Activated CD4-positive, alpha-beta T cell treated with anti-CD3 and anti-CD28 coated beads, Interleukin-2, Interleukin-4, amounts not matched to agents 100 ng/mL and 50 ng/mL, durations not matched to agents 16 hours and 8 hours (primary cell): ENCODE measurements around the gene CCDC40.
"Not testable (repeated sequence)": the region's sequence is repeated elsewhere in the genome, so short reads cannot be mapped to it uniquely, and the experiment has no call there.

Experiments
- DNase-seq: peaks from one replicate; pipeline ENCODE4 v3.0.0-alpha.2; 2020; ENCODE audit warnings: low spot score

Gene CCDC40, protein sequence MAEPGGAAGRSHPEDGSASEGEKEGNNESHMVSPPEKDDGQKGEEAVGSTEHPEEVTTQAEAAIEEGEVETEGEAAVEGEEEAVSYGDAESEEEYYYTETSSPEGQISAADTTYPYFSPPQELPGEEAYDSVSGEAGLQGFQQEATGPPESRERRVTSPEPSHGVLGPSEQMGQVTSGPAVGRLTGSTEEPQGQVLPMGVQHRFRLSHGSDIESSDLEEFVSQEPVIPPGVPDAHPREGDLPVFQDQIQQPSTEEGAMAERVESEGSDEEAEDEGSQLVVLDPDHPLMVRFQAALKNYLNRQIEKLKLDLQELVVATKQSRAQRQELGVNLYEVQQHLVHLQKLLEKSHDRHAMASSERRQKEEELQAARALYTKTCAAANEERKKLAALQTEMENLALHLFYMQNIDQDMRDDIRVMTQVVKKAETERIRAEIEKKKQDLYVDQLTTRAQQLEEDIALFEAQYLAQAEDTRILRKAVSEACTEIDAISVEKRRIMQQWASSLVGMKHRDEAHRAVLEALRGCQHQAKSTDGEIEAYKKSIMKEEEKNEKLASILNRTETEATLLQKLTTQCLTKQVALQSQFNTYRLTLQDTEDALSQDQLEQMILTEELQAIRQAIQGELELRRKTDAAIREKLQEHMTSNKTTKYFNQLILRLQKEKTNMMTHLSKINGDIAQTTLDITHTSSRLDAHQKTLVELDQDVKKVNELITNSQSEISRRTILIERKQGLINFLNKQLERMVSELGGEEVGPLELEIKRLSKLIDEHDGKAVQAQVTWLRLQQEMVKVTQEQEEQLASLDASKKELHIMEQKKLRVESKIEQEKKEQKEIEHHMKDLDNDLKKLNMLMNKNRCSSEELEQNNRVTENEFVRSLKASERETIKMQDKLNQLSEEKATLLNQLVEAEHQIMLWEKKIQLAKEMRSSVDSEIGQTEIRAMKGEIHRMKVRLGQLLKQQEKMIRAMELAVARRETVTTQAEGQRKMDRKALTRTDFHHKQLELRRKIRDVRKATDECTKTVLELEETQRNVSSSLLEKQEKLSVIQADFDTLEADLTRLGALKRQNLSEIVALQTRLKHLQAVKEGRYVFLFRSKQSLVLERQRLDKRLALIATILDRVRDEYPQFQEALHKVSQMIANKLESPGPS

DNA sequence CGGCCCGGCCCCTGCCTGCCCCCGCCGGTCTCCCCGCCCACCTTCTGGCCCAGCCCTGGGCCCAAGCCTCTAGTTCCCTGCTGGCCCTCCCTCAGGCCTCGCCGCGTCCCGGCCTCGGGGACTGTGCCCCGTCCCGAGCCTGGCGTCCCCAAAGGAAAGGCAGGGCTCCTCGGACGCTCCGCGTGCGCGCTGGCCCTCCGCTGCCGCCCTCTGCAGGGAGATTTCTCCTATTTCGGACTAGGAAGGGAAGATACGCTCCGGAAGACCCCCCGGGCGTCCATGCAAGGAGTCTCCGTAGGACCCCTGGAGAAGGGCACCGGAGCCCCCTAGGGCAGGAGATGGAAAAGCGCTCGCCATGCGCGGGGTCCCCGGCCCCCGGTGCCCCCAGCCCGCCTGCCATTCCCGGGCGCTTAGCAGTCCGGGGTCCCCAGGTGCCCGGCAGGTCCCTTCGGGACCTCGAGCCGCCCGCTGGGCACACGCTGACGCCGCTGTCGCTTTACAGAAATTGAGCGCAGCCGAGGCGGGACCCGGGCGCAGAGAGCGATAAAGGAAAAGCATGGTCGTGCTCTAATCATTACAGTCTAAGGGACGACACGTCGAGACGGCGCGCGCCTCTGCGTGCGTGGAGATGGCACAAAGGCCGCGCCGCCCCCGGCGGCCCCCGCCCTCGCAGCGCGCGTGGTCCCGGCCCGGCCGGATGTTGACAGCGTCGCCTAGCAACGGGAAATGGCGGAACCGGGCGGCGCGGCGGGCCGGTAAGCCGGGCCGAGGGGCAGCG, at the start of gene CCDC40:
TSS of gene CCDC40 (plus strand) at position 706 of the 778 bp plus-strand sequence. CDS start at position 727, 21 bp downstream.
- DNase-seq: peak; percentile 64

DNA sequence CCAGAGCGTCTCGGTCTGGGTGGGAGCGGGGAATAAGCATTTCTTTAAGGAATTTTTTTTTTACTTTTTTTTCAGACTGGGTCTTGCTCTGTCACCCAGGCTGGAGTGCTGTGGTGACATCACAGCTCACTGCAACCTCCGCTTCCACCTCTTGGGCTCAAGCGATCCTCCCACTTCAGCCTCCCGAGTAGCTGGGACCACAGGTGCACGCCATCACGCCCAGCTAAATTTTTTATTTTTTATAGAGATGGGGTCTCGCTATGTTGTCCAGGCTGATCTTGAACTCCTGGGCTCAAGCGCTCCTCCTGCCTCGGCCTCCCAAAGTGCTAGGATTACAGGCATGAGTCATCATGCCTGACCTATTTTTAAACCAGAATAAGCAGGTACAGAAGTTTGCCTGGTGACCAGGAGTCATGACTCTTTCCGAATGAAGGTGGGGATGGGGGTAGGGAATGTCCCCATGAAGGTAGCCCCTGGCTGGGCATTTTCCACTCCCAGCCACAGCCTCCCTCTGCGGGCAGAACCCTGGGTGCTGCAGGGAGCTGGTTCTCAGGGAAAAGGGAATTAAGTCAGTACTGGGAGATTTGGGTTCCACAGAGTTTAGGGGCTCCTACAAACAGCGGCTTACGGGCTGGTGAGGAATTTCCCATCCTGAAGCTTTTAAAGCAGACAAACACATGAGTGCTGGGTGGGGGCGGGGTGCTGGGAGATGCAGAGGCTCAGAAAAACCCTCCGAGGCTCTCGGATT, 49.1 kb upstream of the CCDC40 start:
- DNase-seq: no peak

DNA sequence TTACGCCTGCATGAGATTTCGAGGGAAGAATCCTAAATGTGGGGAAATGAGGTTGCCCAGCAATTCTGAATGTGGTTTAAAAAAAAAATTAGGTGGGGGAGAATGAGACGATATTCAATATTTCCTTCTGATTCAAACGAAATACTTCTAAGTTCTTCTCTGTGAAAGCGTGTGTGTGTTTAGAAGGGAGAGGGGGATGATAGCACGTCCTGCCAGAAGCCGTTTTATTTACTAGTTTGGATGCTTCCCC, 48.6 kb upstream of the CCDC40 start:
- DNase-seq: no peak

- DNase-seq: no peak
Observed at GRCh38 chr17:79988185-79988971, 48.1 kb upstream of the CCDC40 start.

- DNase-seq: no peak
Observed at GRCh38 chr17:79989106-79989835, 47.2 kb upstream of the CCDC40 start.

- no peak for DNase-seq
Observed at GRCh38 chr17:79990051-79990592, 46.3 kb upstream of the CCDC40 start.

DNA sequence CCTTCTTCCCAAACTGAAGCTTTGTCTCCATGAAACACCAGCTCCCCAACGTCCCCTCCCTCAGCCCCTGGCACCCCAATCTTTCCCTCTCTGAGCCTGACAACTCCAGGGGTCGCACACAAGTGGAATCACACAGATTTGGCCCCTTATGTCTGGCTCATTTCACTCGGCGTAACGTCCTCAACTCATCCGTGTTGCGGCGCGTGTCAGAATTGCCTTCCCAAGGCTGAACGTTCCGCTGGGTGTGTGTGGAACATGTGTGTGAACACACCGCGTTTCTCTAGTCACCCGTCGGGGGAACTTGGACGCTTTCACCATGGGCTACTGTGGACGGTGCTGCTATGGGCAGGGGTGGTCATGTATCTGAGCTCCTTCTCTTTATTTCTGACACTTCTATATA, 45.7 kb upstream of the CCDC40 start:
- no peak for DNase-seq

DNA sequence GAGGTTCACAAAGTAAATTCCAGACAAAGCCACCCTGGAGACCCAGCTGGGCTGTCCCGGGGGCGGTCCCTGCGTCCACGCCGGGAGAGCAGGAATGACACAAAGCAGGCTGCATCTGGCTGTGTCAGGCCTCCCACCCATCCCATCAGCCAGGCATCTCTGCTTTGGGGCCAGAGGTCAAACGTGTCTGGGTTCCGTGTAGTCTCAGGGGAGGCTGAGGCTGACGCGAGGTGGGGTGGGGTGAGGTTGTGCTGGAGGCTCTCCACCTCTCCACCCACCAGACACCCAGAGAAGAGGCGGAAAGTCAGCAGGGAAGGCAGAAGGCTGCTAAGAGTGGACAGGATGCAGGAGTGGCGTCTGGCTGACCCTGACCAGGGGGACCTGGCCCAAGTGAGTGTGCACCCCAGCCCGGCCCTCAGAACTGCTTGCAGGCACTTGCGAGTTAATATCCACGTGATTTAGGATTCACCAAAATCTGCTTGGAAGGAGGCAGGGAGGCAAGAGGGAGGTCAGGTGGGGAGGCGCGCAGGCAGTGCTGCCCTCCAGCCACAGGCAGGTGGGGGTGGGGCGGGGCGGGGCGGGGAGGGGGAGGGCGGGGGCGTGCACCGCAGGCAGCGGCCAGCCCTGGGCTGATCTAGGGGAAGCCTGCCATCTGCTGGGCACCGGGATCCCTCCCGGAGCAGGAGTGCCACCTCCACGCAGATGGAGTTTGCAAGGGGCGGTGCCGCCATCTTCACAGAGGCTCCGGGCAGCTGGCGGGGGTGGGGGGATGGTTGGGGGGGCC, 45.1 kb upstream of the CCDC40 start:
- DNase-seq: peak; percentile 86

GRCh38 chr17:79991924-79992648, 44.4 kb upstream of the CCDC40 start:
- DNase-seq: no peak

DNA sequence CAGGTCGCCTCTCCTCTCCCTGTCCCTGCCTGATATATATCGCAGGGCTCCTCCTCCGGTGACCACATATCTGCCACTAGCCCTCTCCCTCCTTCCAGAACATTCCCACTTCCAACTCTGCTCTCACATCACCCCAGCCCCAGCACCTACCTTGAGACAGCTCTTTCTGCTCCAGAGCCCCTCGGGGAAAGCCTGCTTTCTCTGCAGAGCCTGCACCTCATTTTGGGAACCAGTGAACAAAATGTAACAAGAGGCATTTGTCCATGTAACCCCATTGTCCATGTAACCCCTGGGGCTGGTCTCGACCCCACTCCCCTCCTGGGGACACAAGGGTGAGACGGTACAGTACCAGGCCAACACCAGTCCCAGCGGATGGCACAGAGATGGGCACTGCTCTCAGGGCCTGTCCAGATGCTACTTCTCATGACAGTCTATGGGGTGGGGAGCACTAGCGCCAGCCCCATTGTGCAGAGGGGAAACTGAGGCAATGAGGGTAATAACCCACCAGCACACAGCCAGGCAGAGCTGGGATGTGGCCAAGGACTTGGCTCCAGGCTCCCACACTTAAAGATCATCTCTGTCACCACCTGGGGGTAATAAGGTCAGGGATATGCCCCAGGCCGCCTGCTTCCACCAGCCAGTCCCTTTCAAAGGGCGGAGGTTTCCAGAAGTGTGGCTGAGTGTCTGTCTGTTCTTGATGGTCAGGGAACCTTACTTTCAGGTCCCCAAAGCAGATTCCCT, 43.6 kb upstream of the CCDC40 start:
- DNase-seq: no peak

- DNase-seq: peak; percentile 59
Observed at GRCh38 chr17:79993390-79994227, 42.8 kb upstream of the CCDC40 start.

DNA sequence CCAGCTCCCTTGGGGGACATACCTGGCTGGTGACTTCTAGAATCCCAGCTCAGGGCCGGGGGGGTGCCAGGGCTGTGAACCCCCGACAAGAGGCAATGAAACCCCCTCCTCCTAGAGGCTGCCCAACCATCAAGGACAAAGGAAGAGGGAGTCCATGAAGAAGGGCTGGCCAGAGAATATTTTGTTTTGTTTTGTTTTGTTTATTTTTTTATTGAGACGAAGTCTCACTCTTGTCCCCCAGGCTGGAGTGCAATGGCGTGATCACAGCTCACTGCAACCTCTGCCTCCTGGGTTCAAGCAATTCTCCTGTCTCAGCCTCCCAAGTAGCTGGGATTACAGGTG, 42.2 kb upstream of the CCDC40 start:
- DNase-seq: not testable (repeated sequence)

DNA sequence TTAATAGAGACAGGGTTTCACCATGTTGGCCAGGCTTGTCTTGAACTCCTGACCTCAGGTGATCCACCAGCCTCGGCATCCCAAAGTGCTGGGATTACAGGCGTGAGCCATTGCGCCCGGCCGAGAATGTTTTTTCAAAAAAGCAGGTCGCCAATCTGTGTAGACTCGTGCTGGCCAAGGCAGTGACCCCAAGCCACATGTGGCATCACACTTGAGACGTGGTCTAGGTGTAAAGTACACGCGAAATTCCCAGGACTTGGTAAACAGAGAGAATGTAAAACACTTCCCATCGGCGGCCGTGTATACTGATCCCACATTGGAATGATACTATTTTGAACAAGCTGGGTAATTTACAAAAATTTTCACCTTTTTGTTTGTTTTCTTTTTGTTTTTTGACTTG, 41.8 kb upstream of the CCDC40 start:
- DNase-seq: no peak

GRCh38 chr17:79995696-79996095, 40.7 kb upstream of the CCDC40 start:
- DNase-seq: no peak

GRCh38 chr17:79996291-79996690, 40.2 kb upstream of the CCDC40 start:
- no peak for DNase-seq

DNA sequence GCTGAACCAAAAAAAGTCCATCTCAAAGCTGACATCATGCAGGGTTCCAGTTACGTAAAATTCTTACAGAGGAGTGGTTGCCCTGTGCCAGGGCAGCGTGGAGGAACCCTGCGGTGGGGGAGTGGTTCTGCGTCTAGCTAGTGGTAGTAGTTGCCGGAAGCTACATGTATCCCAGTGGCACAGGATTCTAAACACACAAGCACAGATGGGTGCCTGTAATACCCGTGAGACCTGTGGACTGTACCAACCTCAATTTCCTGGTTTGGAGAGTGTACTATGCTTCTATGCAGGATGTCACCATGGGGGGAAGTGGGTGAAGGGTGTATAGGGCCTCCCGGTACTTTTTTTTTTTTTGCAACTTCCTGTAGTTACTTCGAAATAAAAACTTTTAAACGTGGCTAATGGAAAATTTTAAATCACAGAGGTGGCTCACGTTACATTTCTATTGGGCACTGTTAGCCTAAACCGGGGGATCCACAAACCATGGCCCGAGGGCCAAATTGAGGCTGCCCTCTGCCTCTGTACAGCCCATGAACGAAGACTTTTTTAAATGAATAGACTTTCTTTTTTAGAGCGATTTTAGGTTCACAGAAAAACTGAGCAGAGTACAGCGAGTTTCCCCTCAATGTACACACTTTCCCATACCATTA, 39.3 kb upstream of the CCDC40 start:
- peak; percentile 89 for DNase-seq
